VCaP (cell line): ENCODE measurements around the gene PPY.
"Not testable (repeated sequence)": the region's sequence is repeated elsewhere in the genome, so short reads cannot be mapped to it uniquely, and the experiment has no call there.

Experiments used
- H3K27ac ChIP-seq: fragments of 450-650 bp; 2 replicates; pipeline ENCODE4 v1.5.1; 2017
- CTCF ChIP-seq: fragments of 450-650 bp; conservative IDR thresholded peaks from 2 replicates; pipeline ENCODE4 v1.5.1; 2017; ENCODE audit warnings: mild to moderate bottlenecking, moderate library complexity

PPY gene

DNA sequence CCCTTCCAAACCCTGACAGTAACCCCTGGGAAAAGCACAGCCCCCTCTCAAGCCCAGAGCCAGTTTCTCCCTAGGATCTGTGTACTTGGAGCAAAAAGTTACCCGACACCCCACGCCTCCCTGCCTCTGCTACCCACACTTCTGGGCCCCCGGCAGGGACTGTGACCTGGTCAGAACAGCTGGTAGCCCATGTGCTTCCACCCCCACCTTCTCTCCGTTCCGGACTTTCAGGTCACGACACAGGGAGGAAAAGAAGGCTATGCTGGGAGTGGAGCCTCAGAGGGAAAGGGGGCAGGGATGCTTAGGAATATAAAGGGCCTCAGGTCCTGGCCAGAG is 6.4 kb downstream of the PPY start:
- no peak overlapping the region for H3K27ac ChIP-seq
- TF ChIP-seq CTCF = no peak

DNA sequence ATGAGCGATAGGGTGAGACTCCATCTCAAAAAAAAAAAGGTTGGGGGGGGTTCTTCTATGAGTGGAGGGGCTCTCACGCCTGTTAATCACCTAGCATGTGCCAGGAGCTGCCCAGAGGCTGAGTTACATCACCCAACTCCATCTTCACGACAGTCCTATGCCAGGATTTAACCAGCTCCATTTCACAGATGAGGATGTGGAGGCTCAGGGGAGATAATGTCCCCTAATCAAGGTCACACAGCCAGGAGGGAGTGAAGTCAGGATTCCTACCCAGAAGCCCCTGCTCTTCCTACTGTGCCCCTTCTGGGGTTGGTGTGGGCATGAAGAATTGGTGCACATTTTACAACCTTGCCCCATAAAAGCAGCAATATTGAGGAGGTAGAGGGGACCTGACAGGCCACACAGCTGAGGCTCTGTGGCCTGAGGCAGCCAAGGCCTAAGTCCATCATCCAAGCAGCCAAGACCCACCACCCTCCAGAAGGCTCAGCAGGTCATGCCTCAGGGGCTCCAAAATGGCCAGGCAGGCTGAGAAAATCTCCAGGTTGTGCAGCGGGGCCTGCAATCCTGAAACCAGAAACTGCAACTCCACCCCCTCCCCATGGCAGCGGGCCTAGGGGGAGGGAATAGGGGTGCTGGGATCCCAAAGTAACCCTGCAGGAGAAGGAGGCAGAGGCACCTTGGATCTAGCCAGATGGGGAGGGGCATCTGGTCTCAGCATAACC is 6.9 kb downstream of the PPY start:
- TF ChIP-seq CTCF = no peak
- H3K27ac ChIP-seq = no peak overlapping the region

GRCh38 chr17:43932923-43933322 is 9.4 kb downstream of the PPY start:
- H3K27ac ChIP-seq = no peak overlapping the region
- TF ChIP-seq CTCF = no peak

- no peak for TF ChIP-seq CTCF
- no peak overlapping the region for H3K27ac ChIP-seq
Observed at GRCh38 chr17:43932357-43932756, 9.9 kb downstream of the PPY start.

- TF ChIP-seq CTCF = no peak
- H3K27ac ChIP-seq = no peak overlapping the region
Observed at GRCh38 chr17:43931062-43931571, 11.2 kb downstream of the PPY start.

DNA sequence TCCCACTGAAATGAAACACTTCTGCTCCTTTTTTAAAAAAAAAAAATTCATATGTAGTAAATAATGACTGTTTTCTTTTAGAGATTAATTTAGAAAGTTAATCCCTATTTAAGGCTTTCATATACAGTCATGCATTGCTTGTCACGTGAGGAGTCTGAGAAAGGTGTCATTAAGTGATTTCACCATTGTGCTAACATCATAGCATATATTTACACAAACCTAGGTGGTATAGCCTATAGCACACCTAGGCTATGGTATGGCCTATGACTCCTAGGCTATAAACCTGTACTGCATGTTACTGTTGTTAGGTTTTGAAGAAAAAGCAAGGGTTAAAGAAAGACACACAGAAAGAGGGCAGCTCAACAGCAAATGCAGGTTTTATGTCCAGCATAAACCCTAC is 13.7 kb downstream of the PPY start:
- no peak for TF ChIP-seq CTCF
- no peak overlapping the region for H3K27ac ChIP-seq

DNA sequence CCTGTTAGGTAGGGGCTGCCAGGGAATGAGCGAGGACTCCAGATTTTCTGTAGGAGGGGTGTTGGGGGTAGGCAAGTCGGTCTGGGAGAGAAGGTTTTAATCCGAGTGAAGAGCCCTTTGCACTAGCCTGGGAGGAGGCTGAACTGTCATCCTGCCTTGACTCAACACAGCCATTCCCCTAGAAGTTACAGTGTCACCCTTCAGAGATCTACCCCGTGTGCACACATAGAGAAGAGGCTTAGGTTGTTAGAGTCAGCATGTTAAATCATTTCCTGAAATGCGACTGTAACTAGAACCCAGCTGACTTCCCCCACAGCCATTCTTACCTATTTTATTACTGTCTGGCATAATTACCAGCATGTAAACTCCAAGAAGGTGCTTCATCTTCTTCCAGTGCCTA is 14.3 kb downstream of the PPY start:
- H3K27ac ChIP-seq = not testable (repeated sequence)

DNA sequence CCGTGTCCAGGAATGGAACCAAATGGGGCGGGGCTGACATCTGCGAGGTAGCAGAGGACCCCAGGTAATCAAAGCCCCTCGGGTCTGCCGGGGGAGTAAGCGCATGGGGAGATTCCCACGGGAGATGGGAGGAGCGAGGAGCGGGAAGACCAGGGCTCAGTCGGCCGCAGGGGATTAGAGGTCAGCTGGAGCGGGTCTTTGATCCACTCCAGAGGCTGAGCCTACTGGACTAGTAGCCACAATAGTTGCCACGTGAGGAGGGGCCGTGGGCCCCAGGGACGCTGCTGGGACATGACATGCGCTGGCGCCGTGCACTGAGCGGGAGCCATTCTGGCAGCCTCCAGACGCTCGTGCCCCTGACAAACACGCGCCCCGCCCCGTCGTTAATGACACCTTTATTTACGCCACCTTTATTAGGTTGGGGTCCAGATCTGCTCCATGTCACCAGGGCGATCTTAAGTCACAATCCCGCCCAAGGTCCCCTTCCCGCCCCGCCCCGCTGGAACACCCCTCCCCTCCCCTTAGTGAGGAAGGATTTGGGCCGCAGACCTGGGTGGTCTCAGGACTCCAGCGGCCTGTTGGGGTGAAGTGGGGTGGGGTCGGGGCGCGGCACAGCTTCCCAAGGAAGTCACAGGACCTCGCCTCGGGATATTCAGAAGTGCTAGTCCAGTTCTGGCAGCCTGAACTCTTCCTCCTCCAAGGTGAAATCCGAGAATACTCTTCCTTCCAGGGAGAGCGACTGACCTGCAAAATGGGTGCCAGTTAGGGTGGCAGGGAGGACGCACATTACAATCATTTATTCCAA is 15.0 kb downstream of the PPY start:
- peak overlapping the region; percentile 36; the same call in 1 of the 2 replicates for H3K27ac ChIP-seq
- no peak for TF ChIP-seq CTCF
